Activated CD4-positive, alpha-beta T cell treated with anti-CD3 and anti-CD28 coated beads, Interleukin-2, Interleukin-6, amounts not matched to agents 100 ng/mL and 50 ng/mL, durations not matched to agents 16 hours and 8 hours (primary cell): ENCODE results near the gene TSPAN15.
"Not testable (repeated sequence)": the region's sequence is repeated elsewhere in the genome, so short reads cannot be mapped to it uniquely, and the experiment has no call there.

Experiments used
- DNase-seq: peaks from one replicate; pipeline ENCODE4 v3.0.0-alpha.2; 2020

Gene TSPAN15

GRCh38 chr10:69467928-69468750, 16.9 kb downstream of the TSPAN15 start:
- no peak for DNase-seq

DNA sequence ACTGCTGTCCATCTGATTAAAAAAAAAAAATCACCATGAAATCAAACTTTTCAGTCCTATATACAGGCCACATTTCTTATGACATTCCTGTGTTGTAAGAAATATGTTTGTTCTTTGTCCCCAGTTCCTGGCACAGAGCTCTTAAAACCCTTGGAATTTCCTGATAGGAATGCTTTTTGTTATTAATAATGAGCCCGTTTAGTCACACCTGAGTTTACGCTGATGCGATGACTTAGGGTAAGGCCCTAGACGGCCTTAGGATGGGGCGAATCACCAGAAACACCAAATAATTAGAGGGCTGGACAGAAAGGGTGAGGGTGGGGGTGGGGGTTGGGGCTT, 17.5 kb downstream of the TSPAN15 start:
- DNase-seq = no peak

GRCh38 chr10:69469976-69470375, 18.7 kb downstream of the TSPAN15 start:
- no peak for DNase-seq

DNA sequence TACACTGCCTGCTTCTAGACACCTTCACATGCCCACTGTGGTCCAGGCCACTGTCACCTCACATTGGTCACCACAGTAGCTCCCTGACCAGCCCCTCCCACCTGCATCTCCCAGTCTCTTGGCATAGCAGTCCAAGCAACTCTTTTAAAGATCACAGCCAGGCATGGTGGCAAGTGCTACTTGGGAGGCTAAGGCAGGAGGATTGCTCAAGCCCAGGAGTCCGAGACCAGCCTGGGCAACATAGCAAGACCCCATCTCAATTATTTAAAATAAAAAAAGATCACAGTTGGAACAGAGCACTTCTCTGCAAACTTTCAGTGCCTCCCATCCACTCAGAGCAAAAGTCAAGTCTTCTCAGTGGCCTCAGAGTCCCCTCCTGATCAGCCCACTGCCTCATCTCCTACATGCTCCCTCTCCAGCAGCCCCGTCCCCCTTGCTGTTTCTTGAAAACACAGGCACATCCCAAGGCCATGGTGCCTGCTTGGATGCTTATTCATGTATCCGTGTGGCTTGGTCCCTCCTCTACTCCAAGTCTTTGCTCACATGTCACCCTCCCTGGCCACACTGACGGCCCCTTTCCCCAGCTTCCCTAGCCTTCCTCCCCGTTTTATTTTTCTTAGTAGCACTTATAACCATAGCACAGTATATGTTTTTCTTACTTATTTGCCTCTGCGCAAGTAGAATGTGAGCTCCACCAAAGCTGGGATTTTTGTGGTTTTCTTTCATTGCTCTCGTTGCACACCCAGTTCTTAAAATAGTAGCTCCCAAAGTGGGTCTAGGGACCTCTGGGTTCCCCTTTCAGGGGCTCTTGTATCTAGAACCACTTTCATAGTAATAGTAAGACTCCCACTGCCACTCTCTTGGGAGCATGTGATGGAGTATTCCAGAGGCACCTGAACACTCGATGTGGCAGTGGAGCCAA, 19.5 kb downstream of the TSPAN15 start:
- DNase-seq = no peak

DNA sequence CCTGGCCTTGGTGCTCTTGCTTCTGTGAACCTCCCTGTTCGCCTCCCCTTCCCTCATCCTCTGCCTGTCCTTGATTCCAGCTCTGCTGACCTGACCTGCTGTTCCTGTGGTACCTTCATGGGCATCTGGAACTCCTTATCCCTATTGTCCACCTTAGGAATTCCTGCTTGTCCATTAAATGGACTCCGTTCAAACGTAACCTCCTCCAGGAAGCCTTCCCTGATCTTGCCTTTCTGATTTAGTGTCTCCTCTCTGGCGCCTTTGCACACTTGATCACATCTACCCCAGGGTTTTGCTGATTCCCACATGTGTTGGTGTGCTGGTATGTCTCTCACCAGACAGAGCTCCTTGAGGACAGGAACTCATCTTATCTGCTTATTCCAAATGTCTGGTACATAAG, 20.9 kb downstream of the TSPAN15 start:
- no peak for DNase-seq

DNA sequence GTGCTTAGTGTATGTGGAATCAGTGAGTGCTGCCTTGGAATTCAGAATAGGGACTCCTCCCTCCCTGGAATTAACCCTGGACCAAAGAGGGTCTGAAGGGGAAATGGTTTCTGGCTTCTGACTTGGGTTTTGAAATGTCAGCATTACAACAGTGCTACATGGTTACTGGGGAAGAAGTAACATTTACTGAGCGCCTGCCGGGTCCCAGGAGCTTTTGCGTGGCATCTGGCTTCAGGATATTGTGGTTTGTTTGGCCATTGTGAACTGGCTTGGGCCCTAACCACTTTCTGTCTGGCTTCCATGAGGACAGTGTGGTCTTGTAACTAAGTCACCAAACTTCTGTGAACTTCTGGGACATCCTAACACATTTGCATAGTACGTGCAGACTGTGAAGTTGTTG, 21.3 kb downstream of the TSPAN15 start:
- no peak for DNase-seq

DNA sequence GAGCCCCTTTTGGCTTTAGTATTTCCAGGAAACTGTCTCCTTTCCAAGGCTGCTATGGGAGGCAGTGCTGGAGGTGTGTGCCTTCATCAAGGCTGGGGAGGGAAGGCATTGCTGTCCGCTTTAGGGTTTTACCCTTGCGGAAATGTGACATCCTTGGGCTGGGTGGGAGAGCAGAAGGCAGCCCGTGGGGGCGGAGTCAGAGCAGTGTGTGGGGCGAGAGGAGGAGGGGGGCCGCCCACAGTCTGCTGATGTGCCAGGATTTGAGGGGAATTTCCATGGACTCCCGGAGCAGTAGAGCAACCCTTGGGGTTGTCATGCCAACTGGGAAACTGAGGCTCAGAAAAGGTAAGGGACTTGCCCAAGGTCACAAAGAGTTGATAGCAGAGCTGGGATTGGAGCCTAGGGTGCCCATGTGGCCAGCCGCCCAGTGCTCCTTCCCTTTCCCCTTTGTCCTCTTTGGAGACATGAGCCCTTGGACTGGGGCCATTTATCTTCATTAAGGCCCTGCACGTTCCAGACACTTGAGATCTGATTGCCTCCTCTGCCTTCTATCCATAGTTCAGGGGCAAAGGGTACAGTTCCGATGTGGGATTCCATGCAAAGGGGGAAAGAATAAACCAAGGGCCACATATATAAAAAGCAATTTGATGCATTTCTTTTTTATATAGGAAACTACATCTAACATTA, 22.2 kb downstream of the TSPAN15 start:
- DNase-seq = no peak

GRCh38 chr10:69474742-69475432, 23.6 kb downstream of the TSPAN15 start:
- DNase-seq = no peak

DNA sequence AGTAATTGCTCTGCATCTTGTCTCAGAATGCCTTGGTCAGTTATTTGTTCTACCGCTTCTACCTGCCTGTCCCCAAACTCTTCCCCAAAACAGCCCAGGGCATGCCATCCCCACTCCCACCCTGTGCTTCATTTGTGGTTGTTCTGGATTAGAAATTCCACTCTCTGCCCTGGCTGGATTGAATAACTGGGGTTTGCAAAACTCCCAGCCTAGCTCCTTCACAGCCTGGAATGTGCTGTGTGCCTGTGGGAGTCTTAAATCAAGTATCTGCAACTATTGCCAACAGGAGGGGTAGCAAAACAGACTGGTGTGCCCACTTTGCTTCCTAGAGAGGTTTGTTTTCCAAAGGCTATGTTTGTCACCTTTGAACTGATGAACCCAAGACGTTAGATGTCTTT, 24.2 kb downstream of the TSPAN15 start:
- DNase-seq = no peak

DNA sequence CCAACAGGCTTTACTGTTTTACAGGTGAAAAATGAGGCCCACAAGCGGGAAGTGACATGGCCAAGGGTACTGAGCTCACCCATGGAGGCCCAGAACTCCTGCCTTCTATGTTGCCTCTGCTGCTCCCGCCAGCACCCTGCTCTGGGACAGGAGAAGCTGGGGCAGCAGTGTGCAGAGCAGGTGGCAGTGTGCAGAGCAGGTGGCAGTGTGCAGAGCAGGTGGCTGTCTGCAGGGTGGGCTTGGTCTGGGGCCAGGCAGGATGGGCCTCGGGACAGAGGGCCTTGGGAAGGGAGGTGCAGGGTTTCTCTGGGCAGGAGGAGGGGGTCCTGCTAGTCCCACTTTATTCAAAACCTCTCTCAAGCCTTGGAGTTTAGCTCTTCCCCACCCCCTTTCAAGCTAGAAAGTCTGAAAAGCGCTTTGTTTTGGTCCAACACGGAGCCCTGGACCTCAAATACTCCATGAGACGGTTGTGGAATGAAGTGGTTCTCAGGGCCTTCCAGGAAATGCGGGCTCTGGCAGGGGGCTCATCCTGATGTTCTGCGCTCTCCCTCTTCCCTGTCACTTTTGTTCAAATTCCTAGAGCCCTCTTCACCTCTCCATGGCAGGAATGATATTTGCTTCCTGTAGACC, 26.8 kb downstream of the TSPAN15 start:
- no peak for DNase-seq

GRCh38 chr10:69479240-69480067, 28.2 kb downstream of the TSPAN15 start:
- DNase-seq = no peak

GRCh38 chr10:69480068-69480412, 28.8 kb downstream of the TSPAN15 start:
- DNase-seq = no peak

GRCh38 chr10:69481305-69481704, 30.0 kb downstream of the TSPAN15 start:
- DNase-seq = no peak

GRCh38 chr10:69481811-69482524, 30.7 kb downstream of the TSPAN15 start:
- DNase-seq = no peak

DNA sequence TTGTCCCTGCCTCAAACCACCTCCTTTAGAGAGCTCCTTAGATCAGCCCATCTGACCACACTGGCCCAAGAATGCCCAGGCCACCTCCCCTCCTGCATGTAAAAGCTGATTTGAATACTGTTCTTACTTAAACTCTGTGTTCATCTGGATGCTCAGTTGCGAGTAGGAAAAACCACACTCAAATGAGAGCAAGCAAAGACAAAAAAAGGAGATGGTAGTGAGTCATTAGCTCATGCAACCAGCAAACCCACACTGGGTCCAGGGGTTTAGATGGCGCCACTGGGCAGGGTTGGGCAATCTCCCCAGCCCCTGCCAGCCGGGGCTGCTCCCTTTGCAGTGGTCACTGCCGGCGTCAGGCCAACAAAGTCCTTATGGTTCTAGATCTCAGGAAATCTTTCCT, 32.7 kb downstream of the TSPAN15 start:
- no peak for DNase-seq

DNA sequence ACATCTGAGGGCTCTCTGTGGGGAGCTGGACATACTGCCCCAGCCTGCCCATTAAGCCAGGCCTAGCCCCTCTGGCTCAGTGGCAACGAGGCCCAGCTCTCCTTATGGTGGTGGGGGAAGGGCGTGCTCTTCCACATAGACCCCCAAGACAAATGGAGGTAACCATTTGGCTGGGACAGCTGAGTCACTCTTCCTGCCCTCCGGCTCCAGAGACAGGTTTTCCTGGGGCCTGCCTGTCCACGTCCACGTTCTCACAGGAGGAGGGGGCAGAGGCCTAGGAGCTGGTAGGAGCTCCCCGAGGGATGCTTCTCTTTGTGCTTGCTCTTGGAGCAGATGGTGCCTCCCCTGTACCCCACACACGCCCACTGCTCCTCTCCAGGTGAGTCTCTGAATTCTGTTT, 33.5 kb downstream of the TSPAN15 start:
- DNase-seq = no peak

- no peak for DNase-seq
Measured at GRCh38 chr10:69486922-69487730, 35.9 kb downstream of the TSPAN15 start.

DNA sequence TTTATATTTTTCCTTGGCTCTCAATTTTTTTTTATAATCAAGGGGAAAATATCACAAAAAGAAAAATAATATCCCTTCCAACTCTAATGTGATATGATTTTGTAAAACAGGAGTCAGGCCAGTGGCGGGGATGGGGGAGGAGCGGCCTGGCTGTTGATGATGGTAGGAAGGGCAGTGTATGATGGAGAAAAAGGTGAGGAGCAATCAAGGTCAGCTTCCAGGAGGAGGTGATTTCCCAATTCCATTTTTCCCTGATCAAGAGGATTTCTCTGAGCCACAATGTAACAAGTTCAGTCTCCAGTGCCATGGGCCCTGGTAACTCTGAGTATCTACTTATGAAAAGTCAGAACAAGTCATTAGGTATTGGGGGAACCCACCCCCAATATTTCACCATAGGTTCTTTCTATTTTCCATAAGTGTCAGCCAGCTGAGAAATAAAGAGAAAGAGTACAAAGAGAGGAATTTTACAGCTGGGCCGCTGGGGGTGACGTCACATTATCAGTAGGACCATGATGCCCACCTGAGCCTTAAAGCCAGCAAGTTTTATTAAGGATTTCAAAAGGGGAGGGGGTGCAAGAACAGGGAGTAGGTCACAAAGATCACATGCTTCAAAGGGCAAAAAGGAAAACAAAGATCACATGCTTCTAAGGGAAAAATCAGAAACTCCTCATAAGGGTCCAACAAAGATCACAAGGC, 37.0 kb downstream of the TSPAN15 start:
- DNase-seq = not testable (repeated sequence)

- DNase-seq = not testable (repeated sequence)
Measured at GRCh38 chr10:69488856-69489255, 37.6 kb downstream of the TSPAN15 start.
